Activated T-cell treated with anti-CD3 and anti-CD28 coated beads, Interleukin-2, amount 50 U/mL, for 24 hours (primary cell): Measurements from ENCODE around the gene EMC8.

Source experiments
- DNase-seq: peaks from one replicate; pipeline ENCODE4 v3.0.0-alpha.2; 2020
- H3K27ac Mint-ChIP-seq: 2 replicates; pipeline ENCODE4 v1.8.0; 2020; ENCODE audit warnings: mild to moderate bottlenecking, mixed read lengths
- H3K27me3 Mint-ChIP-seq: 2 replicates; pipeline ENCODE4 v1.8.0; 2020; ENCODE audit warnings: mixed read lengths
- H3K36me3 Mint-ChIP-seq: 2 replicates; pipeline ENCODE4 v1.8.0; 2020; ENCODE audit warnings: low read depth, mixed read lengths
- H3K4me1 Mint-ChIP-seq: 2 replicates; pipeline ENCODE4 v1.8.0; 2020; ENCODE audit warnings: low read depth, mixed read lengths
- H3K4me3 Mint-ChIP-seq: 2 replicates; pipeline ENCODE4 v1.8.0; 2020; ENCODE audit warnings: mild to moderate bottlenecking, moderate library complexity, mixed read lengths
- H3K9me3 Mint-ChIP-seq: 2 replicates; pipeline ENCODE4 v1.8.0; 2020; ENCODE audit warnings: mixed read lengths

The EMC8 gene

GRCh38 chr16:85753559-85753958 lies 45.8 kb downstream of the EMC8 start:
- Mint-ChIP-seq H3K27ac (no peak overlapping the region), H3K4me1 (peaks cover 25% of the 10 kb centered on the region)

GRCh38 chr16:85752511-85753420 lies 46.6 kb downstream of the EMC8 start:
- DNase-seq = no peak
- no peak overlapping the region for H3K27ac Mint-ChIP-seq
- H3K4me1 Mint-ChIP-seq = peaks cover 25% of the 10 kb centered on the region
- no peaks in the 10 kb centered on the region for H3K9me3 Mint-ChIP-seq
- H3K4me3 Mint-ChIP-seq = no peak overlapping the region
- peaks cover 52% of the 10 kb centered on the region for H3K27me3 Mint-ChIP-seq
- no peaks in the 10 kb centered on the region for H3K36me3 Mint-ChIP-seq

More at GRCh38 chr16:85753559-85753958, 45.8 kb downstream of the EMC8 start:
- Mint-ChIP-seq H3K9me3 (no peaks in the 10 kb centered on the region), H3K27me3 (peaks cover 52% of the 10 kb centered on the region), H3K4me3 (no peak overlapping the region), H3K36me3 (no peaks in the 10 kb centered on the region)
- no peak for DNase-seq

- Mint-ChIP-seq H3K27ac (no peak overlapping the region), H3K4me3 (peak overlapping the region; percentile 10), H3K9me3 (no peaks in the 10 kb centered on the region), H3K27me3 (peaks cover 52% of the 10 kb centered on the region), H3K36me3 (no peaks in the 10 kb centered on the region), H3K4me1 (peaks cover 23% of the 10 kb centered on the region)
- no peak for DNase-seq
These were observed 47.4 kb downstream of the EMC8 start for GRCh38 chr16:85751698-85752501.

GRCh38 chr16:85750827-85751697 lies 48.3 kb downstream of the EMC8 start, which contains the start of gene C16orf74:
Gene C16orf74, minus strand, starts transcription at chr16:85751096. Its CDS starts 15,879 bp downstream, at chr16:85735217.
- peak within 1 kb of the TSS; percentile 77 for H3K4me3 Mint-ChIP-seq
- H3K9me3 Mint-ChIP-seq = no peaks in the 10 kb centered on the region
- peaks cover 49% of the 10 kb centered on the region for H3K27me3 Mint-ChIP-seq
- no peaks in the 10 kb centered on the region for H3K36me3 Mint-ChIP-seq
- DNase-seq = peak; percentile 41
- peaks cover 18% of the 10 kb centered on the region for H3K4me1 Mint-ChIP-seq
- H3K27ac Mint-ChIP-seq = no peak within 1 kb of the TSS

GRCh38 chr16:85750146-85750826 lies 49.1 kb downstream of the EMC8 start:
- H3K9me3 Mint-ChIP-seq = no peaks in the 10 kb centered on the region
- H3K4me3 Mint-ChIP-seq = peak overlapping the region; percentile 77
- H3K27me3 Mint-ChIP-seq = peaks cover 48% of the 10 kb centered on the region
- no peaks in the 10 kb centered on the region for H3K36me3 Mint-ChIP-seq
- no peak overlapping the region for H3K27ac Mint-ChIP-seq
- peaks cover 16% of the 10 kb centered on the region for H3K4me1 Mint-ChIP-seq
- peak; percentile 50 for DNase-seq

GRCh38 chr16:85749771-85750145 lies 49.6 kb downstream of the EMC8 start:
- H3K27ac Mint-ChIP-seq = no peak overlapping the region
- DNase-seq = no peak
- peaks cover 48% of the 10 kb centered on the region for H3K27me3 Mint-ChIP-seq
- peak overlapping the region; percentile 77 for H3K4me3 Mint-ChIP-seq
- no peaks in the 10 kb centered on the region for H3K36me3 Mint-ChIP-seq
- H3K4me1 Mint-ChIP-seq = peaks cover 16% of the 10 kb centered on the region
- no peaks in the 10 kb centered on the region for H3K9me3 Mint-ChIP-seq

GRCh38 chr16:85746460-85747215 lies 52.7 kb downstream of the EMC8 start:
- Mint-ChIP-seq H3K4me1 (peaks cover 12% of the 10 kb centered on the region), H3K4me3 (no peak overlapping the region), H3K27ac (no peak overlapping the region), H3K36me3 (no peaks in the 10 kb centered on the region), H3K27me3 (peaks cover 20% of the 10 kb centered on the region), H3K9me3 (no peaks in the 10 kb centered on the region)
- no peak for DNase-seq

- H3K27ac Mint-ChIP-seq = no peak overlapping the region
- H3K27me3 Mint-ChIP-seq = no peaks in the 10 kb centered on the region
- peaks cover 22% of the 10 kb centered on the region for H3K4me1 Mint-ChIP-seq
- no peak overlapping the region for H3K4me3 Mint-ChIP-seq
- H3K36me3 Mint-ChIP-seq = no peaks in the 10 kb centered on the region
- no peaks in the 10 kb centered on the region for H3K9me3 Mint-ChIP-seq
- DNase-seq = no peak
These were observed 60.2 kb downstream of the EMC8 start for GRCh38 chr16:85738923-85739715.

GRCh38 chr16:85736921-85737320 lies 62.4 kb downstream of the EMC8 start:
- no peaks in the 10 kb centered on the region for H3K9me3 Mint-ChIP-seq
- H3K27ac Mint-ChIP-seq = no peak overlapping the region
- no peak for DNase-seq
- no peaks in the 10 kb centered on the region for H3K27me3 Mint-ChIP-seq
- no peaks in the 10 kb centered on the region for H3K36me3 Mint-ChIP-seq
- no peak overlapping the region for H3K4me3 Mint-ChIP-seq
- peaks cover 26% of the 10 kb centered on the region for H3K4me1 Mint-ChIP-seq

- Mint-ChIP-seq H3K4me3 (no peak overlapping the region), H3K9me3 (no peaks in the 10 kb centered on the region), H3K4me1 (peaks cover 26% of the 10 kb centered on the region), H3K27ac (no peak overlapping the region), H3K36me3 (no peaks in the 10 kb centered on the region), H3K27me3 (no peaks in the 10 kb centered on the region)
- no peak for DNase-seq
These were observed 63.4 kb downstream of the EMC8 start for GRCh38 chr16:85735946-85736345.

- Mint-ChIP-seq H3K9me3 (no peaks in the 10 kb centered on the region), H3K4me3 (peak overlapping the region; percentile 23), H3K36me3 (no peaks in the 10 kb centered on the region), H3K27me3 (no peaks in the 10 kb centered on the region), H3K4me1 (peaks cover 26% of the 10 kb centered on the region), H3K27ac (peak overlapping the region; percentile 64)
- DNase-seq = peak; percentile 48
These were observed 64.1 kb downstream of the EMC8 start for GRCh38 chr16:85735225-85735635.

- Mint-ChIP-seq H3K27ac (no peak overlapping the region), H3K36me3 (no peaks in the 10 kb centered on the region), H3K27me3 (no peaks in the 10 kb centered on the region), H3K9me3 (no peaks in the 10 kb centered on the region), H3K4me3 (no peak overlapping the region), H3K4me1 (peaks cover 26% of the 10 kb centered on the region)
- no peak for DNase-seq
These were observed 64.9 kb downstream of the EMC8 start for GRCh38 chr16:85734311-85735017.
